GM12874 (cell line): ENCODE data around the gene CFAP20DC.

Experiments used
- TF ChIP-seq, protein P1 (sequence below): IDR thresholded peaks from 2 replicates; pipeline ENCODE4 v1.5.1; 2011; ENCODE audit warnings: low read depth, mild to moderate bottlenecking, control low read depth, low read length, moderate library complexity; ENCODE audit not compliant: insufficient read depth

Gene CFAP20DC

DNA sequence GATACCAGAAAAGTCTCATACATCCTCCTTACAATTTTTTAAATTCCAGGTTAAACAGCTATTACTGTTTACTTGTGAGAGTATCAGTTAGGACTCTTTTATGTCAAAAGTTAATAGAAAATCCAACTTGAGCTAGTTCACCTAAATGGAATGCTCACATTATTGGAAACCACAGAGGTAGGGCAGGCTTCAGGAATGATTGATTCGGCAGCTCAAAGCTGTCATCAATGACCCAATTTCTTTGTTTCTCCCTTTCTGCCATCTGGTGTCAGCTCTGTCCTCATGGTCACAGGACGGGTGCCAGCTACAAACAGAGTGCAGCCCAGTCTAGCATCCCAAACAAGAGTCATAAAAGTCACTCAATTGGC is 32.2 kb downstream of the CFAP20DC start:
- TF ChIP-seq, protein P1, sequence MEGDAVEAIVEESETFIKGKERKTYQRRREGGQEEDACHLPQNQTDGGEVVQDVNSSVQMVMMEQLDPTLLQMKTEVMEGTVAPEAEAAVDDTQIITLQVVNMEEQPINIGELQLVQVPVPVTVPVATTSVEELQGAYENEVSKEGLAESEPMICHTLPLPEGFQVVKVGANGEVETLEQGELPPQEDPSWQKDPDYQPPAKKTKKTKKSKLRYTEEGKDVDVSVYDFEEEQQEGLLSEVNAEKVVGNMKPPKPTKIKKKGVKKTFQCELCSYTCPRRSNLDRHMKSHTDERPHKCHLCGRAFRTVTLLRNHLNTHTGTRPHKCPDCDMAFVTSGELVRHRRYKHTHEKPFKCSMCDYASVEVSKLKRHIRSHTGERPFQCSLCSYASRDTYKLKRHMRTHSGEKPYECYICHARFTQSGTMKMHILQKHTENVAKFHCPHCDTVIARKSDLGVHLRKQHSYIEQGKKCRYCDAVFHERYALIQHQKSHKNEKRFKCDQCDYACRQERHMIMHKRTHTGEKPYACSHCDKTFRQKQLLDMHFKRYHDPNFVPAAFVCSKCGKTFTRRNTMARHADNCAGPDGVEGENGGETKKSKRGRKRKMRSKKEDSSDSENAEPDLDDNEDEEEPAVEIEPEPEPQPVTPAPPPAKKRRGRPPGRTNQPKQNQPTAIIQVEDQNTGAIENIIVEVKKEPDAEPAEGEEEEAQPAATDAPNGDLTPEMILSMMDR: no peak

GRCh38 chr3:59016930-59017616 is 32.8 kb downstream of the CFAP20DC start:
- TF ChIP-seq, protein P1: no peak

DNA sequence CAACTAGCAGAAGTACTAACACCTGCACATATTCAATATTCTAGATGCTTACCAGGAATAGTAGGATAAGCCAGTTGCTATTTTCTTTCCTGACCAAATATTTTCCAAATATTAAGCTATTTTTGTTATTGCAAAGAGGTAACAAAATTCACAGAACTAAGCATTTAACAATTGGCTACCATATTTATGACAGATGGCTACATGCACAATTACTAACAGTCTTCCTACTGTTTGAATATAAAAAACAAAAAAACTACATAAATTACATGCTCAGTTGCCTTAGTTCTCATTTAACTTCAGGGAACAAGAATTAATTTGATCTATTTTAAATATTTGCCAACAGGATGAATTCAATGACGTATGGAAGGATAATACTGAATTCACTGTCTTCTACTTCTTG is 36.2 kb downstream of the CFAP20DC start:
- TF ChIP-seq, protein P1: no peak

DNA sequence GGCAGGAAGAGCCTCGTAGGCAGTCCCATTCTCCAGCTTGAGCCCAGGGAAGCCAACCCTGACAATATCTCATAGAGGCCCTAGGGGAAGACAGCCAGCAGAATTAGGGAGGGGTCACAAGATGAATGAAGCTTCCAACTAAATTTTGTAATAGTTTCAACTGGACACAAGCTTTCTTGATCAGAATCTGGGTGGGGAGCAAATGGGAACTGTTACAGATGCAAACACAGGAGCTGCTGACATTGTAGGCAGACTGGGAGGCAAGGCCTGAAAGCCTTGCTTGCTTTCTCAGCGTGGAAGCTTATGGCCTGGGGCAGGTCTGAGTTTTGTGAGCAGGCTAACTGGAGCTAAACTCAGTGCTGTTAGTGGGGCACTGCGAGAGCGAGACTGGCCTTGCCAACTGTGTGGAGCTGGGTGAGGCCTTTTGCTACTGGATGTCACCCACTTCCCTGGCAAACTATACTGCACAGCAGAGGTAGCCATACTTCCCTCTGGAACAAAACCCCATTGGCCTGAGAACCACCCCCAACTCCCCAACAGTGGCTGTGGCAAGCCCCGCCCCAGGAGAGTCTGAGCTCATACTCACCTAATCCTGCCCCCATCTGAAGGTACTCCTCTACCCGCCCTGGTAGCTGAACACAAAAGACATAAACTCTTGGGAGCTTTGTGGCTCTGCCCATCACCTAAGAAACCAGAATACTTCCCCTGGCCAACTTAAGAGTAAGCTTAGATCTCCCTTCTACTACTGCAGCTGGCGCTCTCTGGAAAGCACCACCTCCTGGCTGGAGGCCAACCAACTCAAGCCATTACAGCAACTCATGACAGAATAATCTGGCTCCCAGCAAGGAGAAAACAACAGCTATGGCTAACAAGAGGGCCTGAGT is 42.9 kb downstream of the CFAP20DC start:
- TF ChIP-seq, protein P1: no peak

GRCh38 chr3:59001675-59002074 is 48.1 kb downstream of the CFAP20DC start:
- TF ChIP-seq, protein P1: no peak

DNA sequence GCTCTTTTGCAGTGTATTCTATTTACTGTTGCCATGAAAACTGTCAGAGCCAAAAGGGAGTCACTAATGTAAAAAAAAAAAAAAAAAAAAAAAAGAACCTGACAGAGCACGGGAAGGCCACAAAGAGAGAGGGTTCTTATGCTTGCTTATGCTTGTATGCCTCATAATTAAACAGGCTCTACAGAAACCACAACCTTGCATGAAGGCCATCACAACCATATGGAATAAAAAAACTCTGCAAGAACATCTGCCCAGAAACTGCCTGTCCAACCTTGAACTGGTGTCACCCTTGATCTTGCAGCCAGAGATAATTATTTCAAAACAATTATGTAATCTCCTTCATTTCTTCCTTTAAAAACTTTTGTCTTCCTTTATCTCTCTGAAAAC is 50.1 kb downstream of the CFAP20DC start:
- TF ChIP-seq, protein P1: no peak

DNA sequence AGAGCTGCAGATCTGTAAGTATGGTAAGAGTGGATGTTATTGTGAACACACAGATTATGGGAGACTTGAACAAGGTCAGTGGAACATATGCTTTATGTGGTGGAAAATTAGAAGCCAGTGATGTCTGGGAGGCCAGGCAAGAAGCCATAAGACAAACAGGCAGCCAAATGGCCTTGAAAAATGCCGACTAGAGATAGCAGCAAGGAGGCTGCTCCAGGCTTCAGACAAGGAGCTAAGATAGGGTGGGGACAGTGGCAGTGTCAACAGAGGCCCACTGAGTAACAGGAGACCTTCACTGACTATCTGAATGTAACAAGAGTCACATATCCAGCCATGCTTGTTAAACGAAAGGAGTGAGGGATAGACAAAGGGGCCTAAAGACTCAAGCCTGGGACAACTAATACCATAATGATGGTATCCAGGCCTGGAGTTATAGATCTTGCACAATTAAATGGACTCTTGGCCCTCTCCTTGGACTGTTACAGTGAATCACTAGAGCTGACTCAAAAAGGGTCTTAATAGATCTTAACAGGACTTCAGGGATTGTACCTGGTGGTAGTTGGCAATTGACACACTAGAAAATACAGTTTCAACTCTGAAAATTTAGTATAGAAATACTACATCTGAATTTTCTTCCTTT is 50.6 kb downstream of the CFAP20DC start:
- TF ChIP-seq, protein P1: no peak
